ENCODE data around the gene NELFB.
"Not testable (repeated sequence)": the region's sequence is repeated elsewhere in the genome, so short reads cannot be mapped to it uniquely, and the experiment has no call there.

Gene NELFB

DNA sequence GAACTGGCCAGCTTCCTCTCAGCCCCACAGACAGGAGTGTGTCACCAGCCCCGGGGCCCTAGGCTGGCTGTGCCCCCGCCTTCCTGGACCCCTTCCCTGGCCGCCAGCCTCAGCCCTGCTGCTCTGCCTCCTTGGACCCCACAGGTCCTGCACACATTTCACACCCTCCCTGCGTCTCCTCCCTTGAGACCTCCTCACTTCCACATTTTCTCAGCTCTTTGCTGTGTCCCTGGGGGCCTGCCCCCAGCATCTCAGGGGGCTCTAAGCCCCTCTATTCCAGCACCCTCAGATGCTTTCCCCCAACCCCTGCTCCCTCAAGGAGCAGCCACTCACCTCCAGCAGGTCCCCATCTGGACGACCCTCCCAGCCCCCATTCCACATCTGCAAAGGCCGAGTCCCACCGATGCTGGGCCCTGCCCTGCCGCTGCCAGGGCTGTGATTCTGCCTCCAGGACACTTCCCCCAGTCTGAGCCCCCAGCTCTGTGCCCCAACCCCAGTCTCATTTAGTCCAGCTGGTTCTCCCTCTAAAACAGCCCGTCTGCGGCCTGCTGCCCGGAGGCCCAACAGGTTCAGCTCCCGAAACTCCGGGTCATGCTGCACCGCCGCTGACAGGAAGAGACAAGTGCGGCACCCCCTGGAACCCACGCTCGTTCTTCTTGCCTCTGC is 20.2 kb upstream of the NELFB start:
- DNase-seq = no peak

DNA sequence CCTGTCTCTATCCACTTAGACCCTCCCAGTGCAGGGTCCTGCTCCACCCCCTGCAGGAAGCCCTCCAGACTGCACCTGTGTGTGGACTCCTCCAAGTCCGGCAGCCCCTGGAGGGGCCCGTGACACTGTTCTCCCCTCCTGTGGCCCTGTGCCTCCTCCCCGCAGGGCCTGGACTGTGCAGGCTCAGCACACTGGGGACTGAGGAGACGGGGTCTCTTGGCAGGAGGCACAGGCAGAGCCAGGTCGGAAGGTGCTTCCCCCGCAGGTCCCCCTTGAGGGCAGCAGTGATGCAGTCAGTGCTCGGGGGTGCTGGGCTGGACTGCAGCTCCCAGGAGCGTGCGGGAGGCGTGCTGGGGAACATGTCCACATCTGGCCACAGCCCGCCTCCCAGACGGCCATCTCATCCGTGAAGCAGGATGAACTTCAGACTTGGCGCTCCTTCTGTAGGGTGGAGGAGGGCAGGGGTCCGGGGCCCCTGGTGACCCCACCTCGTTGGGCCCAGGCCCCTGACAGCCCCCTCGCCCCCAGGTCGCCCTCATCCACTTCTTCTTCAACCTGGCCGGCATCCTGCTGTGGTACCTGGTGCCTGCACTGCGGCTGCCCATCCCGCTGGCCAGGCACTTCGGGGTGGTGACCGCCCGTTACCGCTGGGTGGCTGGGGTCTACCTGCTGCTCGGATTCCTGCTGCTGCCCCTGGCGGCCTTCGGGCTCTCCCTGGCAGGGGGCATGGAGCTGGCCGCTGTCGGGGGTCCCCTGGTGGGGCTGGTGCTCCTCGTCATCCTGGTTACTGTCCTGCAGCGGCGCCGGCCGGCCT is 19.5 kb upstream of the NELFB start:
- no peak for DNase-seq

- peak; percentile 76 for DNase-seq
Observed at GRCh38 chr9:137236238-137236935, 18.7 kb upstream of the NELFB start.

DNA sequence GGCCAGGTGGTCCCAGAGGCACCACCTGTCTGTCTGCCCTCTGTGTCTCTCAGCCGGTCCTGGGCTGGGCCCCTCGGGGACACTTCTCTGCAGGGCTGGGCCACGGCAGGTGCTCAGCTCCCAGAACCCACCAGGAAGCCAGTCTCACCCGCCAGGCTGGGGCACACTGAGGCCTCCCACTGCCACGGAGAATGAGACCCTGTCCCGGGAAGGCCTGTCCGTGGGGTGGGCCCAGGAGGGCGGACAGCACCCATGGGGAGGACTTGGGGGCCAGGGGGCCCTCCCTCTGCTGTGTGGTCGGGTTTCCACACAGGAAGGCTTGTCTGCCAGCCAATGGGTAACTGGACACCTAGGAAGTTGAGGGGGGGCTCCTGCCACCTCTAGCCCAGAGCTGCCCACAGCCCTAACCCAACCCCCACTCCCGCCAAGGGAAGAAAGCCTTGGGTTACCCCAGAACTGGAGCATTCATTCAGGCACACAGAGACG is 18.1 kb upstream of the NELFB start:
- no peak for DNase-seq

DNA sequence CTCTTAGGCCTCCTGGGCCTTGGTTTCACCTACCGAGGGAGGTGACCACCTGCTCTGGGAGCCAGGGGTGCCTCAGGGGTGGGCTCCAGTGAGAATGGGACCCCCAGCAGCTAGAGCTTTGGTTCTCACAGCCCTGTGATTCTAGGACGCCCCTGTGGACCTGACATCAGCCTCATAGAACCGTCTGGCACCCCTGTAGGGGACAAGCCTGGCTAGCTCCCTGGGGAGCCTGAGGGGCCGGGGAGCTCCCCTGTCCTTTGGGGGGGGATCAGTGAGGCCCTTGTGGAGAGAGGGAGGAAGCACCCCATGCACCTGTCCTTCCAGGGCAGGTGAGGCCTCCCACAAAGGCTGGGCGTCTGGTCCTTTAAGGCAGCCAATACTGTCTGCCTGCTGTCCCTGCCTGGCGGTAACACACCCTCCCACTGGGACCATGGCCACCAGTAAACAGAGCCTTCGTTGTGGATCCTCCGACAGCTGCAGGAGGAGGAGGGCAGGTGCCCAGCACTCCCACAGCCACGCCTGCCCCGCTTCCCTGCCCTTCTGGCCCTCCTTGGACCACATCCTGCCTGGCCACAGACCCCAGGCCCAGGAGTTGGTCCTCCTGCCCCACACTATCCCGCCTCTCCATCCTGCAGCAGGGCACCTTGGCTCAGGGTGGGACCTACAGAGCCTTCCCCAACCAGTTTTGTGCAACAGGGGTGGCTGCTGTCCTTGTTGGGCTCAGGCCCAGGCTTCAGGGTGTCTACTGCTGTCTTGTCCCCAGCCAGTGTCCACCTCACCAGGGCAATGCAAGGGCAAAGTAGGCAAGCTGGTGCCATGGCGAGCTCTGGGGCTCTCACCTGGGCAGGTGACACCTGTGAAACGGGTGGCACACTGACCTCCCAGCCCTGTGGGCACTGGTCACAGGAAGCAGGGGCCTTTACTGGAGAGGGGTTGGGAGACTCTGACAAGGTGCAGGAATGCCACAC is 17.1 kb upstream of the NELFB start:
- no peak for DNase-seq

- DNase-seq = not testable (repeated sequence)
Observed at GRCh38 chr9:137239541-137240200, 15.5 kb upstream of the NELFB start.

DNA sequence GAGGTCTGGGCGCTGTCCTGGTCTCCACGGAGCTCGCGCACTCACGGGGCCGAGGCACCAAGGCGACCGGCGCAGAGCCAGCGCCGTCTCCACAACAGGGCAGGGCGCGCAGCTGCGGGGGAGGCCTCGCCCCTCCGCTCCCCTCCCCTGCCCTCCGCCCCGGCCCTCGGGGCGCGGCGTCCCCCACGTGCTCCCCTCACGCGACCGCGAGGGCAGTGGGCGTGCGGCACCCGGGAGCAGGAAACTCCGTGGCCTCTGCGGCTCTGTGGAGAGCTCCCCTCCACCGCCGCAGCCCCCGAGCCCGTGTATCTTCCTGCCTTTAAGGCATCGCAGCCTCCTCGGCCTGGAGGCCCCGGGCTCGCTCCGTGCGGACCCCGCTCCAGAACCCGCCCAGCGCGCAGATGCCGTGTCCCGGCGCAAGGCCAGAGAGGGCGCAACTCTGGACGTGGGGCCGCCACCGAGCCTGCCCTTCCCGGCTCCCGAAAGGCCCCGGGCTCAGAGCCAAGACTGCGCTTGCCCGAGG is 14.7 kb upstream of the NELFB start:
- DNase-seq = peak; percentile 60

DNA sequence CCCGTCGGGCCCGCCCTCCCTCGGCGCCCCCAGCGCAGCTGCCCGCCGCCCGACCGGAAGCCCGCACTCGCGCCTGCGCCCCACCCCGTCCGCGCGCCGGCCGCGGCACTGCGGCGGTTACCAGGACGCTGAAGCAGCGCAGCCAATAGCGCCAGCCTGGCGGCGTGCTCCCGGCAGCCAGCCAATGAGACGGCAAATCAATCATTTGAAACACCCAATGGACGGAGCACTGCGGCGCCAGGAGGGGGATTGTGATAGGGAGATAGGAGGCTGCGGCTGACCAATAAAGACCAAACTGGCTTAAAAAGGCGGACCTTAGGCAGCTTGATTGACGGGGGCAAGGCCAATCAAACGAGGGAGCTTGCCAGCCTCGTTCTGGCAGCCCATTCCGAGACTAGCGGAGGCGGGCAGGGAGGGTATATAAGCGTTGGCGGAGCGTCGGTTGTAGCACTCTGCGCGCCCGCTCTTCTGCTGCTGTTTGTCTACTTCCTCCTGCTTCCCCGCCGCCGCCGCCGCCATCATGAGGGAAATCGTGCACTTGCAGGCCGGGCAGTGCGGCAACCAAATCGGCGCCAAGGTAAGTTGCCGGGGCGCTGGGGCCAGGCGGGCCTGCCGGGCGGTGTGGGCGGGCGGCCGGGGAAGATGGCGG is 14.2 kb upstream of the NELFB start, which contains the start of gene TUBB4B:
TUBB4B (plus strand) TSS at position 447 of the 649 bp plus-strand sequence; CDS start at position 521, 74 bp downstream.
- DNase-seq = peak; percentile 100

DNA sequence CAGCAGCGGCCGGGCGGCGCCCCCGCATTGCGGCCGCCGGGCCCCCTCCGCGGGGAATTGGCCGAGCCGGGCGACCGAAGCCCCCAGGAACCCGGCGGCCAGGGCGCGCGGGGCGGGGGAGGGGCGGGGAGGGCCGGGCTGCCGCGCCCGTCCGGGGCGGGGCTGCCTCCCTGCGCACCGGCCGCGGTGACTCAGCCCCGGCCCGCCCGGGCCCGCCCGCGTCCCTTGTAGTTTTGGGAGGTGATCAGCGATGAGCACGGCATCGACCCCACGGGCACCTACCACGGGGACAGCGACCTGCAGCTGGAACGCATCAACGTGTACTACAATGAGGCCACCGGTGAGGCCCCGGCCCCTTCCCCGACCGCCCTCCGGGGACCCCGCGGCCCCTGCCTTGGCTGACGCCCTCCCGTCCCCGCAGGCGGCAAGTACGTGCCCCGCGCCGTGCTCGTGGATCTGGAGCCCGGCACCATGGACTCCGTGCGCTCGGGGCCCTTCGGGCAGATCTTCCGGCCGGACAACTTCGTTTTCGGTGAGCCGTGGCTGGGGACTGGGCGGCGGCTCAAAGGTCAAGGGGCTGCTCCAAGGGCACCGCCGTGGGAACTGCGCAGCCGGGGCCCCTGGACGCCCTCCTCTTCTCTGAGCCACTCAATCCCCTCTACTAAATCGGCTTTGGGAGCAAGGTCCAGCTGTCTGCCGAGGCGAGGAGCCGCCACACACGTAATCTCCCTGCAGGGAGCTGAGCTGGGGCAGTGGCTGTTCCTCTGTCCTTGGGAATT is 13.4 kb upstream of the NELFB start:
- DNase-seq = peak; percentile 48

DNA sequence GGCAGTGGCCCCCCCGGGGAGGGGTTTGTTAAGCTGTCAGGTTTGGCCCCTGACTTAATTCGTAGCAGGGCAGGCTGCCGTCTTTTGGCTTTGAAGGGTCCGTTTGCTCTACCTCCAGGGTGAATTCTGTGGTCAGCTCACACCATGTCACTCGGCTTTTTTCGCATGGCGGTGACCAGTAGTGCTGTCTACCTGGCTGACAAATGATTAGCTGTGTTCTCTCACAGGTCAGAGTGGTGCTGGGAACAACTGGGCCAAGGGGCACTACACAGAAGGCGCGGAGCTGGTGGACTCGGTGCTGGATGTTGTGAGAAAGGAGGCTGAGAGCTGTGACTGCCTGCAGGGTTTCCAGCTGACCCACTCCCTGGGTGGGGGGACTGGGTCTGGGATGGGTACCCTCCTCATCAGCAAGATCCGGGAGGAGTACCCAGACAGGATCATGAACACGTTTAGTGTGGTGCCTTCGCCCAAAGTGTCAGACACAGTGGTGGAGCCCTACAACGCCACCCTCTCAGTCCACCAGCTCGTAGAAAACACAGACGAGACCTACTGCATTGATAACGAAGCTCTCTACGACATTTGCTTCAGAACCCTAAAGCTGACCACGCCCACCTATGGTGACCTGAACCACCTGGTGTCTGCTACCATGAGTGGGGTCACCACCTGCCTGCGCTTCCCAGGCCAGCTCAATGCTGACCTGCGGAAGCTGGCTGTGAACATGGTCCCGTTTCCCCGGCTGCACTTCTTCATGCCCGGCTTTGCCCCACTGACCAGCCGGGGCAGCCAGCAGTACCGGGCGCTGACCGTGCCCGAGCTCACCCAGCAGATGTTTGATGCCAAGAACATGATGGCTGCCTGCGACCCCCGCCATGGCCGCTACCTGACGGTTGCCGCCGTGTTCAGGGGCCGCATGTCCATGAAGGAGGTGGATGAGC is 12.6 kb upstream of the NELFB start:
- DNase-seq = no peak

DNA sequence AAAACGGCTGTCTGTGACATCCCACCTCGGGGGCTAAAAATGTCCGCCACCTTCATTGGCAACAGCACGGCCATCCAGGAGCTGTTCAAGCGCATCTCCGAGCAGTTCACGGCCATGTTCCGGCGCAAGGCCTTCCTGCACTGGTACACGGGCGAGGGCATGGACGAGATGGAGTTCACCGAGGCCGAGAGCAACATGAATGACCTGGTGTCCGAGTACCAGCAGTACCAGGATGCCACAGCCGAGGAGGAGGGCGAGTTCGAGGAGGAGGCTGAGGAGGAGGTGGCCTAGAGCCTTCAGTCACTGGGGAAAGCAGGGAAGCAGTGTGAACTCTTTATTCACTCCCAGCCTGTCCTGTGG is 11.9 kb upstream of the NELFB start:
- not testable (repeated sequence) for DNase-seq

- no peak for DNase-seq
Observed at GRCh38 chr9:137243626-137244485, 11.3 kb upstream of the NELFB start.

- DNase-seq = no peak
Observed at GRCh38 chr9:137244486-137245449, 10.4 kb upstream of the NELFB start.

- no peak for DNase-seq
Observed at GRCh38 chr9:137245450-137246421, 9.4 kb upstream of the NELFB start.

DNA sequence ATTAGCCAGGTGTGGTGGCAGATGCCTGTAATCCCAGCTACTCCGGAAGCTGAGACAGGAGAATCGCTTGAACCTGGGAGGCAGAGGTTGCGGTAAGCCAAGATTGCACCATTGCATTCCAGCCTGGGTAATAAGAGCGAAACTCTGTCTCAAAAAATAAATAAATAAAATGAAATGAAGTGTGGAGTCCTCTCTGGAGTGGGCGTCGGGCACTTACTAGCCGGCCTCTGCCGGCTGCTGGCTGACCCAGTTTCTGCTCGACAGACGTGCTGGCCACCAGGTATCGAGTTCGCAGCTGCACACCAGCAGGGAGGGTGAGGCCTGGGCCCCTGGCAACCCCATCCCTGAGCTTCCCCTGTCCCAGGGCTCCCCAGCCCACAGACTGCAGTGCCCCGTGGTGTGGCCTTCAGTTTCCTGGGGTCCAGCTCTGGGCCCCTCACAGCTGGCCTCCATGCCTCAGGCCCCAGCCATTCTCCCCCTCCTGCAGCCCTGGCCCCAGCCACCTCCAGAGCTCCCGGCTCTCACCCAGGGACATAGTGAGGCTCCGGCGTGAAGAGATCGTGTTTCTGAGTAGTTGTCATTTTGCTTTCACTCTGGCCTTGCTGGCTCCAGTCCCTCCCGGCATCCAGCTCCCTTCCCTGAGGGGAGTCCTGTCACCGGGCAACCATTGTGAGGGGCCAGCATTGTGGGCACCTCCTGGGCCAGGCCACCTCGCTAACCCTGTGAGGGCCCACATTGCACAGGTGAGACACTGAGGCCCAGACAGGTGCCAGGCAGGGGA is 7.8 kb upstream of the NELFB start:
- no peak for DNase-seq
